HCT116 (cell line): ENCODE results near the gene ANGPTL5. TPM values are rescaled to one million over a fixed set of nuclear protein-coding genes. Genes with fewer than 3 reads are reported as not detected.

ENCODE experiments used
- ATAC-seq: fragments of 200-7000 bp; cut with Tn5 transposase; 2 replicates; pipeline ENCODE4 v1.9.1; 2020; ENCODE audit warnings: mild to moderate bottlenecking, moderate library complexity
- BruUV-seq: library from RNA; stranded (reverse); fragments of 400-500 nt; replicated peaks from 2 replicates; lab custom pipeline; 2021; lab: Mats Ljungman, UMichigan
- CTCF ChIA-PET: fragments of 300-600 bp; sonication (Branson Sonifier 250); formaldehyde crosslinking; loops from one replicate; lab custom pipeline; 2021; ENCODE audit warnings: antibody characterized with exemption; lab: Charles Lee
- POLR2A ChIA-PET: fragments of 300-600, 350-600 bp; sonication (Branson Sonifier 250); formaldehyde crosslinking; loops from one replicate; lab custom pipeline; 2021; ENCODE audit warnings: antibody characterized with exemption; lab: Charles Lee
- RAD21 ChIA-PET, 2 experiments: fragments of 300-600 bp; sonication (Branson Sonifier 250); formaldehyde crosslinking; loops; one replicate each; lab custom pipeline; 2023; ENCODE audit warnings: low total read pairs in 2 of 2; ENCODE audit not compliant: uncharacterized antibody in 2 of 2, unreplicated experiment in 2 of 2, low non-redundant PET in 1 of 2; lab: Charles Lee
- DNase-seq: peaks from one replicate; pipeline ENCODE4 v3.0.0-alpha.2; 2010; ENCODE audit warnings: low read depth, low spot score
- H2AFZ ChIP-seq: fragments of 200-600 bp; shearing (Covaris generic), sonication (generic); 2 replicates; pipeline ENCODE4 v1.6.1; 2017; ENCODE audit warnings: low read depth, mixed run types, mixed read lengths, antibody characterized with exemption, low read length; ENCODE audit not compliant: poor library complexity, severe bottlenecking
- H3K27ac ChIP-seq: 2 replicates; pipeline ENCODE4 v1.5.1; 2012; ENCODE audit warnings: low read depth, low read length
- H3K27me3 ChIP-seq: fragments of 200-600 bp; sonication (generic); 2 replicates; pipeline ENCODE4 v1.6.1; 2016; ENCODE audit warnings: mixed run types, low read length, mixed read lengths; ENCODE audit not compliant: insufficient read depth
- H3K36me3 ChIP-seq, 2 experiments: fragments of 200-500 bp in 1 of 2; fragments of 200-600 bp in 1 of 2; sonication (Bioruptor generic) in 1 of 2; sonication (generic) in 1 of 2; 2 replicates each; pipeline versions ENCODE4 v1.5.1 to v1.6.1; 2014 to 2016; ENCODE audit warnings: low read length in 2 of 2, inconsistent platforms in 1 of 2, mixed read lengths in 1 of 2, mixed run types in 1 of 2; ENCODE audit not compliant: insufficient read depth in 2 of 2, control insufficient read depth in 1 of 2
- H3K4me1 ChIP-seq, 2 experiments: fragments of 200-600 bp in 1 of 2; sonication (generic) in 1 of 2; 2 replicates each; pipeline versions ENCODE4 v1.5.1 to v1.6.1; 2012 to 2017; ENCODE audit warnings: low read length in 2 of 2, inconsistent platforms in 1 of 2, mild to moderate bottlenecking in 1 of 2, mixed read lengths in 1 of 2, mixed run types in 1 of 2, moderate library complexity in 1 of 2; ENCODE audit not compliant: insufficient read depth in 2 of 2, control insufficient read depth in 1 of 2
- H3K4me2 ChIP-seq: fragments of 200-600 bp; sonication (generic); 2 replicates; pipeline ENCODE4 v1.6.1; 2017; ENCODE audit warnings: mixed run types, low read length, mixed read lengths
- H3K4me3 ChIP-seq, 2 experiments: fragments of 200-600 bp in 1 of 2; sonication (generic) in 1 of 2; replicated peaks in 1 of 2; 2 replicates each; pipeline ENCODE4 v1.5.1; 2011 to 2016; ENCODE audit warnings: low read length in 2 of 2, control low read depth in 1 of 2, low read depth in 1 of 2, mild to moderate bottlenecking in 1 of 2, mixed read lengths in 1 of 2, mixed run types in 1 of 2
- H3K79me2 ChIP-seq: fragments of 200-600 bp; sonication (generic); 2 replicates; pipeline ENCODE4 v1.6.1; 2017; ENCODE audit warnings: mild to moderate bottlenecking, mixed run types, low read length, moderate library complexity, mixed read lengths; ENCODE audit not compliant: insufficient read depth
- H3K9ac ChIP-seq: fragments of 200-600 bp; sonication (generic); 2 replicates; pipeline ENCODE4 v1.6.1; 2016; ENCODE audit warnings: low read length, mixed read lengths
- H3K9me2 ChIP-seq: fragments of 200-600 bp; sonication (generic), shearing (Covaris generic); 2 replicates; pipeline ENCODE4 v1.6.1; 2017; ENCODE audit warnings: mixed run types, mild to moderate bottlenecking, moderate library complexity; ENCODE audit not compliant: insufficient read depth
- H3K9me3 ChIP-seq, 2 experiments: fragments of 200-500 bp in 1 of 2; fragments of 200-600 bp in 1 of 2; sonication (Bioruptor generic) in 1 of 2; sonication (generic) in 1 of 2; 2 replicates each; pipeline ENCODE4 v1.6.1; 2014 to 2017; ENCODE audit warnings: low read length in 2 of 2, mixed read lengths in 2 of 2, inconsistent platforms in 1 of 2, low read depth in 1 of 2, mild to moderate bottlenecking in 1 of 2, mixed run types in 1 of 2, moderate library complexity in 1 of 2; ENCODE audit not compliant: control insufficient read depth in 1 of 2, insufficient read depth in 1 of 2
- H4K20me1 ChIP-seq: fragments of 200-600 bp; sonication (generic), shearing (Covaris generic); 2 replicates; pipeline ENCODE4 v1.6.1; 2017; ENCODE audit warnings: mixed run types, mild to moderate bottlenecking, moderate library complexity; ENCODE audit not compliant: insufficient read depth
- ATF3 ChIP-seq: IDR thresholded peaks from 2 replicates; pipeline ENCODE4 v1.6.1; 2012
- CTCF ChIP-seq, 3 experiments: fragments of 200-600 bp in 1 of 3; sonication (generic) in 1 of 3; IDR thresholded peaks in 2 of 3; conservative IDR thresholded peaks in 1 of 3; 2 replicates each; pipeline ENCODE4 v1.5.1; 2012 to 2017; ENCODE audit warnings: low read depth in 2 of 3, low read length in 2 of 3, antibody characterized with exemption in 1 of 3, borderline replicate concordance in 1 of 3, control low read depth in 1 of 3, mild to moderate bottlenecking in 1 of 3, mixed read lengths in 1 of 3, mixed run types in 1 of 3, moderate library complexity in 1 of 3; ENCODE audit not compliant: insufficient read depth in 1 of 3
- ELF1 ChIP-seq: IDR thresholded peaks from 2 replicates; pipeline ENCODE4 v1.6.1; 2012; ENCODE audit warnings: low read depth, borderline replicate concordance
- MAX ChIP-seq: IDR thresholded peaks from 2 replicates; pipeline ENCODE4 v1.6.1; 2012
- POLR2AphosphoS5 ChIP-seq: IDR thresholded peaks from 2 replicates; pipeline ENCODE4 v1.6.1; 2011; ENCODE audit warnings: mild to moderate bottlenecking, low read depth, low read length, moderate library complexity
- RAD21 ChIP-seq: IDR thresholded peaks from 2 replicates; pipeline ENCODE4 v1.6.1; 2012; ENCODE audit warnings: low read depth, mild to moderate bottlenecking
- TCF7L2 ChIP-seq: IDR thresholded peaks from 2 replicates; pipeline ENCODE4 v1.7.0; 2011; ENCODE audit warnings: borderline replicate concordance, inconsistent platforms; ENCODE audit not compliant: insufficient read depth, insufficient read length; ENCODE audit errors: extremely low read depth
- ZNF274 ChIP-seq: fragments of 200-500 bp; sonication (Bioruptor generic); IDR thresholded peaks from 2 replicates; pipeline ENCODE4 v1.6.1; 2014; ENCODE audit warnings: mild to moderate bottlenecking, low read depth, low read length, inconsistent platforms
- intact Hi-C: fragments of 100-400 bp; cut with micrococcal nuclease; formaldehyde crosslinking; loops from 2 replicates; pipeline ENCODE4 v1.10.0; 2022
- total RNA-seq: library from RNA; stranded (reverse); gene quantifications from one replicate; pipeline ENCODE4 v1.2.1, GENCODE V29; 2021; ENCODE audit not compliant: unreplicated experiment

ANGPTL5 gene
- total RNA-seq, 1 experiment from 2014 or later: not detected

- TF ChIP-seq POLR2AphosphoS5 (no peak), ELF1 (no peak), TCF7L2 (no peak), MAX (no peak)
These were observed 53.7 kb downstream of the ANGPTL5 start (continued) for GRCh38 chr11:101862391-101863233.

GRCh38 chr11:101860696-101861427, 55.5 kb downstream of the ANGPTL5 start:
- ChIA-PET CTCF (interaction anchor here (0.7 to 5.9 kb wide), 18 partner anchors 9 to 806 kb away, joined by 3 to 195 read pairs (median 4); no protein-coding TSS in a partner anchor), RAD21 (interaction anchor here (0.7 to 3.8 kb wide), 5 partner anchors 147 to 806 kb away, joined by 3 to 21 read pairs (median 3); no protein-coding TSS in a partner anchor), POLR2A (interaction anchor here (0.7 to 4.2 kb wide), 4 partner anchors 14 to 390 kb away, joined by 3 to 28 read pairs (median 4); no protein-coding TSS in a partner anchor)
- Histone ChIP-seq H3K9me2 (no peaks in the 10 kb centered on the region), H2AFZ (peak overlapping the region; percentile 91), H3K4me2 (peak overlapping the region; percentile 31), H3K36me3 (no peaks in the 10 kb centered on the region), H3K4me3 (no peak overlapping the region), H3K9ac (no peak overlapping the region), H3K27me3 (no peaks in the 10 kb centered on the region), H3K4me1 (peaks cover 0 to 38% of the 10 kb centered on the region in 2 experiments; a peak in 2 of 4 replicates), H3K9me3 (no peaks in the 10 kb centered on the region), H3K27ac (no peak overlapping the region), H3K79me2 (no peaks in the 10 kb centered on the region), H4K20me1 (no peaks in the 10 kb centered on the region)
- intact Hi-C loops: loop anchor here (1.0 to 10.0 kb wide), 3 partner anchors 146 to 806 kb away; partner anchors contain the start of gene BIRC2
- ATAC-seq: peak; percentile 96
- TF ChIP-seq ZNF274: no peak
- peak; percentile 80 for TF ChIP-seq RAD21
- TF ChIP-seq ATF3: no peak
- peak; percentile 78 to 81 (median 81) for TF ChIP-seq CTCF (IDR thresholded peaks at IDR 0.05 in 2 of 3, conservative IDR thresholded peaks at IDR 0.05 in 1 of 3; ENCODE audit: borderline replicate concordance in 1 of 3, insufficient read depth in 1 of 3, low read depth in 2 of 3, low read length in 2 of 3)
- peak; percentile 57 for DNase-seq
- no TSS peak for BruUV-seq
